Motor neuron (in vitro differentiated cells): ENCODE results near the gene IFIT1B. TPM values are rescaled to one million over a fixed set of nuclear protein-coding genes. Genes with fewer than 3 reads are reported as not detected.

Experiments
- ATAC-seq, 8 experiments: fragments of 200-7000 bp; cut with Tn5 transposase; replicated peaks in 6 of 8; 2 replicates each; pipeline ENCODE4 v1.8.0; 2021; ENCODE audit warnings: mild to moderate bottlenecking in 8 of 8, moderate library complexity in 8 of 8
- H3K27ac ChIP-seq, 2 donors: fragments of 250-450 bp; sonication (Bioruptor Pico); 2 replicates each; pipeline ENCODE4 v1.9.0; 2021; ENCODE audit warnings: antibody characterized with exemption in 2 of 2, mild to moderate bottlenecking in 2 of 2, moderate library complexity in 1 of 2
- H3K4me1 ChIP-seq, 2 donors: fragments of 250-450 bp; sonication (Bioruptor Pico); replicated peaks in 1 of 2; 2 replicates each; pipeline ENCODE4 v1.6.1; 2021; ENCODE audit warnings: antibody characterized with exemption in 2 of 2, mild to moderate bottlenecking in 2 of 2, moderate library complexity in 1 of 2
- H3K4me3 ChIP-seq, 5 donors: fragments of 250-450 bp; sonication (Bioruptor Pico); 2 replicates each; pipeline ENCODE4 v1.9.0; 2021; ENCODE audit warnings: antibody characterized with exemption in 5 of 5, mild to moderate bottlenecking in 5 of 5, moderate library complexity in 4 of 5
- WGBS, 10 experiments: fragments of 450-650 bp; shearing (Covaris generic); methylation state at CpG; one replicate each; pipeline ENCODE4 v1.0.0; 2022; 5-methylcytosine and 5-hydroxymethylcytosine counted together
- in situ Hi-C, 9 experiments: fragments of 400-800 bp; cut with MboI; loops; one replicate each; pipeline ENCODE4 v1.15.0; 2021; ENCODE audit warnings: low sequenced_read_pairs in 9 of 9, low pct_unique_long_range_greater_than_20kb in 2 of 9; ENCODE audit not compliant: unreplicated experiment in 9 of 9
- total RNA-seq, 8 experiments: library from RNA; unstranded; fragments of 300-600 nt; gene quantifications; 2 replicates each; pipeline versions ENCODE4 v1.2.3 to v1.2.4, GENCODE V29; 2022

Gene IFIT1B
- total RNA-seq, 8 experiments from 2014 or later, result 0.13 to 0.57 (median 0.53) TPM

- no peak overlapping the region for H3K27ac ChIP-seq
- ATAC-seq, result no peak
- H3K4me1 ChIP-seq, result peaks cover 31 to 34% of the 10 kb centered on the region in 2 donors
- H3K4me3 ChIP-seq, result no peak overlapping the region
- 69 to 100% (median 91%) methylated on average over 1 to 4 of the region's 4 CpGs for WGBS, 10 experiments
- in situ Hi-C loops, result no loop called here
These were observed 25.1 kb upstream of the IFIT1B start for GRCh38 chr10:89352802-89353201.

- no peak overlapping the region for H3K27ac ChIP-seq
- 0 to 73% (median 6%) methylated on average over 1 to 2 of the region's 2 CpGs; no CpG with 5 or more reads in 4 of the 10 experiments for WGBS, 10 experiments
- H3K4me3 ChIP-seq, result no peak overlapping the region
- in situ Hi-C loops, result no loop called here
- ATAC-seq, result peak in 4 of 8 experiments; percentile 12 to 31 (median 22)
- H3K4me1 ChIP-seq, result peaks cover 21 to 33% of the 10 kb centered on the region in 2 donors
These were observed 22.4 kb upstream of the IFIT1B start for GRCh38 chr10:89355394-89355931.

- WGBS, 10 experiments, result 43 to 100% (median 66%) methylated on average over 1 of the region's 1 CpG; no CpG with 5 or more reads in 4 of the 10 experiments
- Histone ChIP-seq H3K4me1 (peaks cover 9 to 20% of the 10 kb centered on the region in 2 donors), H3K27ac (no peak overlapping the region), H3K4me3 (no peak overlapping the region)
- in situ Hi-C loops, result no loop called here
- ATAC-seq, result peak in 2 of 8 experiments; percentile 2 to 4
These were observed 20.8 kb upstream of the IFIT1B start for GRCh38 chr10:89357096-89357495.

- H3K4me1 ChIP-seq, result peaks cover 4 to 11% of the 10 kb centered on the region in 2 donors
- 88 to 100% (median 94%) methylated on average over 1 to 2 of the region's 2 CpGs; no CpG with 5 or more reads in 3 of the 10 experiments for WGBS, 10 experiments
- H3K4me3 ChIP-seq, result no peak overlapping the region
- no peak for ATAC-seq
- in situ Hi-C loops, result no loop called here
- H3K27ac ChIP-seq, result no peak overlapping the region
These were observed 19.9 kb upstream of the IFIT1B start for GRCh38 chr10:89357975-89358374.

- peak in 6 of 8 experiments; percentile 11 to 47 (median 25) for ATAC-seq
- Histone ChIP-seq H3K4me1 (peaks cover 6 to 11% of the 10 kb centered on the region in 2 donors), H3K27ac (no peak overlapping the region), H3K4me3 (no peak overlapping the region)
- in situ Hi-C loops, result no loop called here
These were observed 17.7 kb upstream of the IFIT1B start for GRCh38 chr10:89360157-89360556.

GRCh38 chr10:89362929-89363328, 14.9 kb upstream of the IFIT1B start:
- no peak overlapping the region for H3K27ac ChIP-seq
- ATAC-seq, result no peak
- in situ Hi-C loops, result no loop called here
- H3K4me3 ChIP-seq, result no peak overlapping the region
- H3K4me1 ChIP-seq, result peaks cover 7 to 9% of the 10 kb centered on the region in 2 donors

GRCh38 chr10:89363729-89364442, 14.0 kb upstream of the IFIT1B start:
- ATAC-seq, result no peak
- 60 to 97% (median 83%) methylated on average over 1 to 5 of the region's 6 CpGs; no CpG with 5 or more reads in 3 of the 10 experiments for WGBS, 10 experiments
- peaks cover 10 to 17% of the 10 kb centered on the region in 2 donors for H3K4me1 ChIP-seq
- H3K4me3 ChIP-seq, result no peak overlapping the region
- H3K27ac ChIP-seq, result no peak overlapping the region
- in situ Hi-C loops, result no loop called here

GRCh38 chr10:89364531-89364930, 13.3 kb upstream of the IFIT1B start:
- no peak overlapping the region for H3K4me3 ChIP-seq
- 20 to 100% (median 86%) methylated on average over 1 of the region's 1 CpG; no CpG with 5 or more reads in 1 of the 10 experiments for WGBS, 10 experiments
- H3K4me1 ChIP-seq, result peaks cover 10 to 23% of the 10 kb centered on the region in 2 donors
- no peak for ATAC-seq
- no peak overlapping the region for H3K27ac ChIP-seq
- in situ Hi-C loops, result no loop called here

- peak in 5 of 8 experiments; percentile 79 to 88 (median 81) for ATAC-seq
- no peak overlapping the region for H3K4me3 ChIP-seq
- 20 to 80% (median 51%) methylated on average over 1 to 4 of the region's 4 CpGs; no CpG with 5 or more reads in 2 of the 10 experiments for WGBS, 10 experiments
- in situ Hi-C loops, result no loop called here
- H3K27ac ChIP-seq, result peak overlapping the region; percentile 13 to 38
- H3K4me1 ChIP-seq, result peaks cover 5 to 19% of the 10 kb centered on the region in 2 donors
These were observed 10.3 kb upstream of the IFIT1B start for GRCh38 chr10:89367529-89367928.

GRCh38 chr10:89368129-89368528, 9.7 kb upstream of the IFIT1B start:
- Histone ChIP-seq H3K4me1 (peaks cover 5 to 19% of the 10 kb centered on the region in 2 donors), H3K27ac (peak overlapping the region in 1 of 2 donors; percentile 38), H3K4me3 (no peak overlapping the region)
- WGBS, 10 experiments, result 0 to 63% (median 36%) methylated on average over 1 of the region's 1 CpG; no CpG with 5 or more reads in 5 of the 10 experiments
- peak in 3 of 8 experiments; percentile 55 to 76 (median 56) for ATAC-seq
- in situ Hi-C loops, result no loop called here

- H3K4me1 ChIP-seq, result peaks cover 12 to 26% of the 10 kb centered on the region in 2 donors
- WGBS, 10 experiments, result 23 to 90% (median 71%) methylated on average over 2 to 5 of the region's 5 CpGs; no CpG with 5 or more reads in 2 of the 10 experiments
- no peak overlapping the region for H3K4me3 ChIP-seq
- H3K27ac ChIP-seq, result no peak overlapping the region
- peak in 7 of 8 experiments; percentile 22 to 69 (median 45) for ATAC-seq
- in situ Hi-C loops, result no loop called here
These were observed 8.4 kb upstream of the IFIT1B start for GRCh38 chr10:89369156-89370105.

- ATAC-seq, result no peak
- no peak overlapping the region for H3K4me3 ChIP-seq
- in situ Hi-C loops, result no loop called here
- H3K27ac ChIP-seq, result no peak overlapping the region
- peaks cover 14 to 27% of the 10 kb centered on the region in 2 donors for H3K4me1 ChIP-seq
These were observed 6.8 kb upstream of the IFIT1B start for GRCh38 chr10:89371079-89371478.

- H3K27ac ChIP-seq, result no peak overlapping the region
- 80 to 100% (median 100%) methylated on average over 1 to 2 of the region's 3 CpGs; no CpG with 5 or more reads in 4 of the 10 experiments for WGBS, 10 experiments
- in situ Hi-C loops, result no loop called here
These were observed 5.9 kb upstream of the IFIT1B start for GRCh38 chr10:89371987-89372386.

More at GRCh38 chr10:89371987-89372386, 5.9 kb upstream of the IFIT1B start:
- Histone ChIP-seq H3K4me1 (peaks cover 14 to 27% of the 10 kb centered on the region in 2 donors), H3K4me3 (no peak overlapping the region)
- no peak for ATAC-seq
